ENCODE measurements around the gene COX8C.

Gene COX8C

DNA sequence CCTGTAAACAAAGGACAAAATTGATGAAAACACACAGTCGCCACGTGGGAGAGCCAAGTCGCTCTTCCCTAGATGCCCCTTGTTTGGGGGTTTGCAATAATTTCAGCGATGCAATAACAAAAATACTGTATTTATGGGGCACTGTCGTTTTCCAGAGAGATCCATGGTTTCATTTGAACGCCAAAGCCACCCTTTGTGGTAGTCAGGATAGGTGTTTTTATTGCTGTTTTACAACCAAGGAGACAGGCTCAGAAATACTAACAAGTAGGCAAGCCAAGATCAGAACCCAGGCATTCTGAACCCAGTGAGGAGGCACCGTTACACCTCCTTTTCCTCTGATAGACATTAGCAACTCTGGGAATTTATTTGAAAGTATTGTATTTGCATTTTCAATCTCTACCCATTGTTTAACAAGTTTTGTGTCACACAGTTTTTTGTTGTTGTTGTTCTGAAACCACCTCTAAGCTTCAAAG lies 13.3 kb upstream of the COX8C start:
- no peaks in the 10 kb centered on the region; the same call in 1 of the 2 replicates for H3K36me3 ChIP-seq
- peak overlapping the region; percentile 67 for H3K4me3 ChIP-seq (ENCODE audit: low read depth, low read length)
- DNase-seq: no peak
- TF ChIP-seq, protein P1, sequence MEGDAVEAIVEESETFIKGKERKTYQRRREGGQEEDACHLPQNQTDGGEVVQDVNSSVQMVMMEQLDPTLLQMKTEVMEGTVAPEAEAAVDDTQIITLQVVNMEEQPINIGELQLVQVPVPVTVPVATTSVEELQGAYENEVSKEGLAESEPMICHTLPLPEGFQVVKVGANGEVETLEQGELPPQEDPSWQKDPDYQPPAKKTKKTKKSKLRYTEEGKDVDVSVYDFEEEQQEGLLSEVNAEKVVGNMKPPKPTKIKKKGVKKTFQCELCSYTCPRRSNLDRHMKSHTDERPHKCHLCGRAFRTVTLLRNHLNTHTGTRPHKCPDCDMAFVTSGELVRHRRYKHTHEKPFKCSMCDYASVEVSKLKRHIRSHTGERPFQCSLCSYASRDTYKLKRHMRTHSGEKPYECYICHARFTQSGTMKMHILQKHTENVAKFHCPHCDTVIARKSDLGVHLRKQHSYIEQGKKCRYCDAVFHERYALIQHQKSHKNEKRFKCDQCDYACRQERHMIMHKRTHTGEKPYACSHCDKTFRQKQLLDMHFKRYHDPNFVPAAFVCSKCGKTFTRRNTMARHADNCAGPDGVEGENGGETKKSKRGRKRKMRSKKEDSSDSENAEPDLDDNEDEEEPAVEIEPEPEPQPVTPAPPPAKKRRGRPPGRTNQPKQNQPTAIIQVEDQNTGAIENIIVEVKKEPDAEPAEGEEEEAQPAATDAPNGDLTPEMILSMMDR (IDR thresholded peaks at IDR 0.05; ENCODE audit: low read depth, low read length): no peak
- no peaks in the 10 kb centered on the region for H3K27me3 ChIP-seq (ENCODE audit: insufficient read depth, low read depth, severe bottlenecking)
- peak overlapping the region; percentile 38 for H3K27ac ChIP-seq
- H3K9me3 ChIP-seq (ENCODE audit: severe bottlenecking): peaks cover 11% of the 10 kb centered on the region

DNA sequence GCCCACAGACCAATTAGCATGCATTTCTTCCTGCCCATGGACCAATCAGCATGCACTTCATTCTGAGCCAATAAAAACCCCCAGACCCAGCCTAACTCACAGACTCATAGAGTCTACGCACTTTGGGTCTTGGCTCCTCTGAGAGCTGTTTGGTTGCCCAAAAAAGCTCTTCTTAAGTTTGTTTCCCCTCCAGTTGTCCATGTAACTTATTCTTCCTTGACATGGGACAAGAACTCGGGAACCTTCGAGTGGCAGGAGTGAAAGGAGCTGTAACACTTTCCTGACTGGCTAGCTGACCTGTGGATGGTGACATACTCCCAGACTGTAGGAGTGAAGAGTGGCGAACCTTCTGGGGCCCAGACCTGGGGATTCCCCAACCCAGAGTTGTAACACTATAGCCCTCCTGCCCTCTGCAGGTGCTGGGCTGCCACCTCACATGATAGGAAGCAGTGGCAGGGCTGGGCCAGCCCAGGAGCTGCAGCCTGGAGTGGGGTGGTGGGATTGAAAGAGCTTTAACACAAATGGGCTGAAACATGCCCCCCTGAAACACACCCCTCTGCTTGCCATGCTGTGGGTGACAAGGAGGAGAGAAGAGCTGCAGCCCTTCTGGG lies 9.7 kb upstream of the COX8C start:
- H3K27ac ChIP-seq: no peak overlapping the region

DNA sequence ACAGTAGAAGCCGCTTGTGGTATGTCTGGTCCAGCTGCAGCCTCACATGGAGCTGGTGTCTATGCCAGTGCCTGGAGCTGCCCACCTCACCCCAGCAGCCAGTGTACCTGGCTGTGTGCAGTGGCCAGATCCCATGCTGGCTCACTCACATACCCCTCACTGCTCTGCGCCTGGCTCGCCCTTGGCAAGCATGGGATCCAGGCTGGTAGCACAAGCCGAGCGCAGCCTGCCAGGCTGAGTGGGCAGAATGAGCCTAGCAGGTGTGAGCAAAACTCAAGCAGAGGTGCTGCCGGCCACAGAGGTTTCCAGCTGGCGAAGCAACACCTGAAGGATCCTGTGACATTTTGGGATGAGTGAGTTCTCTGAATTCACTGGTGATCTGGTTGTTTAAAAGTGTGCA lies 9.1 kb upstream of the COX8C start:
- DNase-seq: no peak
- no peaks in the 10 kb centered on the region; the same call in 1 of the 2 replicates for H3K36me3 ChIP-seq
- no peak overlapping the region for H3K27ac ChIP-seq
- no peak overlapping the region for H3K4me3 ChIP-seq (ENCODE audit: low read depth, low read length)
- TF ChIP-seq, protein P1 (IDR thresholded peaks at IDR 0.05; ENCODE audit: low read depth, low read length): no peak
- H3K9me3 ChIP-seq (ENCODE audit: severe bottlenecking): peaks cover 17% of the 10 kb centered on the region
- no peaks in the 10 kb centered on the region for H3K27me3 ChIP-seq (ENCODE audit: insufficient read depth, low read depth, severe bottlenecking)

More for the DNA sequence above, 9.7 kb upstream of the COX8C start:
- no peaks in the 10 kb centered on the region for H3K27me3 ChIP-seq (ENCODE audit: insufficient read depth, low read depth, severe bottlenecking)
- no peak overlapping the region for H3K4me3 ChIP-seq (ENCODE audit: low read depth, low read length)
- no peaks in the 10 kb centered on the region; the same call in 1 of the 2 replicates for H3K36me3 ChIP-seq
- no peak for DNase-seq
- TF ChIP-seq, protein P1 (IDR thresholded peaks at IDR 0.05; ENCODE audit: low read depth, low read length): no peak
- peaks cover 15% of the 10 kb centered on the region for H3K9me3 ChIP-seq (ENCODE audit: severe bottlenecking)

DNA sequence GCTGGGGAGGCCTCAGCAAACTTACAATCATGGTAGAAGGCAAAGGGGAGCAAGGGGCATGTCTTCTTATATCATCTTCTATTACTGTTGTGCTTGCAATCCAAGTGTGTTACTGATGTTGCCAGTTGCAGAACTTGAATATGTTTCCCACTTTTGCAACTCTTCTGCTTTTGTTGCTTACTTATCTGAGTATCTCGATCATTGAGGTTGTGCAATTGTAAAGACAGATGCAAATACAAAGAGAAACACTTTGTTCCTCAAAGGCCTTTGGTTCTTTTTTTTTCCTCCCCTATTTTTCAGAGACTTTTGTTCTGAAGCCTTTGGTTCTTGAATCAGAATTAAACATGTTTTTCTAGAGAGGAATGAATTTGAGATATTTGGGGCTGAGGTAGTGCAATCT lies 3.7 kb upstream of the COX8C start:
- no peak for DNase-seq
- Histone ChIP-seq H3K36me3 (no peaks in the 10 kb centered on the region), H3K9me3 (ENCODE audit: severe bottlenecking) (peaks cover 7% of the 10 kb centered on the region), H3K27ac (no peak overlapping the region), H3K27me3 (ENCODE audit: insufficient read depth, low read depth, severe bottlenecking) (no peaks in the 10 kb centered on the region), H3K4me3 (ENCODE audit: low read depth, low read length) (no peak overlapping the region)
- TF ChIP-seq, protein P1 (IDR thresholded peaks at IDR 0.05; ENCODE audit: low read depth, low read length): no peak

DNA sequence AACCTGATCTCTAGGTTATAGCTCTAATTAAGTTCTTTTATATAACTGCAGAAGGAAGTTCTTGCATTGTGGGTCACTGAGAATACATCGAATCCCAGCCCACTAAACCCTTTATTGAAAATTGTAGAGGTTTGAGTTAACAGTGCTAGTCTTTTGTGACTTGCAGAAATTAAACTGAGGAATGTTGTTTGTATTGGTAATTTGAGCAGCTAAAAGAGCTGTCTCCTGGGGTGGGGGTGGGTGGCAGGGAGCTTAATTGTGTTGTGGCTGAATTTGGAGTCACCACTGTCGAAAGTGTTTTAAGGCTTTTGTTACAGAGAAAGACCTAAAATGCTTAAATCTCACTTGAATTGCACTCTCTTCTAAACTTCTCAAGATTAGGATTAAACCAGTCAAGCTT lies 3.2 kb upstream of the COX8C start:
- Histone ChIP-seq H3K36me3 (no peaks in the 10 kb centered on the region), H3K9me3 (ENCODE audit: severe bottlenecking) (peaks cover 7% of the 10 kb centered on the region), H3K27ac (no peak overlapping the region), H3K27me3 (ENCODE audit: insufficient read depth, low read depth, severe bottlenecking) (no peaks in the 10 kb centered on the region), H3K4me3 (ENCODE audit: low read depth, low read length) (no peak overlapping the region)
- TF ChIP-seq, protein P1 (IDR thresholded peaks at IDR 0.05; ENCODE audit: low read depth, low read length): no peak
- DNase-seq: no peak

DNA sequence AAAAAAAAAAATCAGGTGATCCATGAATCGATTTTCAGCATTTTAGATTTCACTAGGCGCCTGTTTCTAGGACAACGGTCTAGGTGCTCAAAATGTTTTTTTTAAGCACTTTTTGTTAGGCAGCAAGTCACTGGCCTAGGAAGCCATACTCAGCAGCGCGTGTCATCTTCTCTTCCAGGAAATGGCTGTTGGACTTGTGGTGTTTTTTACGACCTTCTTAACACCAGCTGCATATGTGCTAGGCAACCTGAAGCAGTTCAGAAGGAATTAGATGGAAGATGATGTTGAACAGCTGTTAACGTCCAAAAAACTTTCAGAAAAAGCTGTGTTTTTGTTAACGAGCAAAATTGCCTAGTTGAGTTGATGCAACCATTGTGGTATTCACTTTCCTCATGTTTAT lies 868 bp downstream of the COX8C start:
- Histone ChIP-seq H3K27me3 (ENCODE audit: insufficient read depth, low read depth, severe bottlenecking) (no peaks in the 10 kb centered on the region), H3K9me3 (ENCODE audit: severe bottlenecking) (no peaks in the 10 kb centered on the region), H3K36me3 (no peaks in the 10 kb centered on the region), H3K27ac (no peak overlapping the region), H3K4me3 (ENCODE audit: low read depth, low read length) (no peak overlapping the region)
- no peak for DNase-seq
- TF ChIP-seq, protein P1 (IDR thresholded peaks at IDR 0.05; ENCODE audit: low read depth, low read length): no peak

All from WERI-Rb-1 (cell line).